ENCODE results near the gene MAOB. TPM values are rescaled to one million over a fixed set of nuclear protein-coding genes. Genes with fewer than 3 reads are reported as not detected.

The MAOB gene
- total RNA-seq, 1 donor from 2014 or later = not detected

- no peak for TF ChIP-seq CTCF (IDR thresholded peaks at IDR 0.05; ENCODE audit: partially characterized antibody, unreplicated experiment)
- Mint-ChIP-seq H3K36me3 (ENCODE audit: unreplicated experiment) (no peaks in the 10 kb centered on the region), H3K27me3 (ENCODE audit: unreplicated experiment) (no peaks in the 10 kb centered on the region), H3K27ac (ENCODE audit: unreplicated experiment) (no peak overlapping the region), H3K4me3 (ENCODE audit: unreplicated experiment) (no peak overlapping the region), H3K4me1 (ENCODE audit: low read depth, unreplicated experiment) (no peaks in the 10 kb centered on the region), H3K9me3 (ENCODE audit: unreplicated experiment) (no peaks in the 10 kb centered on the region)
- DNase-seq = no peak
Observed at GRCh38 chrX:43717161-43717560, 165.1 kb downstream of the MAOB start.

GRCh38 chrX:43716696-43717095 is 165.6 kb downstream of the MAOB start:
- Mint-ChIP-seq H3K9me3 (ENCODE audit: unreplicated experiment) (no peaks in the 10 kb centered on the region), H3K36me3 (ENCODE audit: unreplicated experiment) (no peaks in the 10 kb centered on the region), H3K27me3 (ENCODE audit: unreplicated experiment) (no peaks in the 10 kb centered on the region), H3K27ac (ENCODE audit: unreplicated experiment) (no peak overlapping the region), H3K4me3 (ENCODE audit: unreplicated experiment) (no peak overlapping the region), H3K4me1 (ENCODE audit: low read depth, unreplicated experiment) (no peaks in the 10 kb centered on the region)
- DNase-seq = no peak
- no peak for TF ChIP-seq CTCF (IDR thresholded peaks at IDR 0.05; ENCODE audit: partially characterized antibody, unreplicated experiment)

Other genes starting within 250 kb of the MAOB start
- 2.7 TPM for gene MAOA, start 226.2 kb downstream of the MAOB start, total RNA-seq (ENCODE audit: unreplicated experiment)
- not detected for gene NDP, start 90.9 kb upstream of the MAOB start, total RNA-seq (ENCODE audit: unreplicated experiment)